ENCODE measurements around the gene MARK4. TPM values are rescaled to one million over a fixed set of nuclear protein-coding genes. Genes with fewer than 3 reads are reported as not detected.

Gene MARK4
- total and polyA plus RNA-seq, 12 donors, result 13.8 to 45.3 (median 32.0) TPM

DNA sequence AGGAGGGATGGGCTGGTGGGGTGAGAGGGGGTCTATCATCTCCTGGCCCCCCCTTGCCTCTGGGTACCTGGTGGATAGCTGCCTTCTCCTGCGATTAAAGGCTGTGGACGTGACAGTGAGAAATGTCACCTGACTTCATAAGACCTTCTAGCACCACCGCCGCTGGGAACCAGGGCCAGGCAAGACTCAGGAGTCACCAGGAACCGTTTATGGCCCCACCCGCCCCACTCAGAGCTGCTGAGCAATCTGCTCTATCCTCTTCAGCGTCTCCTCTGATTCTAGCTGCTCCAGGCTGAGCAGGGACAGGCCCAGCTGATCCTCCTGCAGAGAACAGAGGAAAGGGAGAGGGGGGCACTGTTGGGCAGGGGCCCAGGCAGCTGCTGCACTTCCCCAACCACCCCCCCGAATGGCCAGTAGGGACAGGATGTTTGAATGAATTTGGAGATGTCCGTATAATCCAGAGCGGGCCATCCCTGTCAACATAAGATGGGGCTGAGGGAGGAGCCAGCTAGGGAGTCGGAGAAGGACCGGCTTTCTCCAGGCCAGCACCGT lies 100.4 kb downstream of the MARK4 start:
- intact Hi-C loops (cut with DNase I), result no loop called here
- H3K4me3 ChIP-seq, result no peak overlapping the region
- no peaks in the 10 kb centered on the region for H3K9me3 ChIP-seq
- H3K27ac ChIP-seq, result no peak overlapping the region
- DNase-seq (no peak), ATAC-seq (no peak)
- 76 to 77% methylated on average over 13 of the region's 13 CpGs for WGBS, 2 donors
- TF ChIP-seq, protein P1, sequence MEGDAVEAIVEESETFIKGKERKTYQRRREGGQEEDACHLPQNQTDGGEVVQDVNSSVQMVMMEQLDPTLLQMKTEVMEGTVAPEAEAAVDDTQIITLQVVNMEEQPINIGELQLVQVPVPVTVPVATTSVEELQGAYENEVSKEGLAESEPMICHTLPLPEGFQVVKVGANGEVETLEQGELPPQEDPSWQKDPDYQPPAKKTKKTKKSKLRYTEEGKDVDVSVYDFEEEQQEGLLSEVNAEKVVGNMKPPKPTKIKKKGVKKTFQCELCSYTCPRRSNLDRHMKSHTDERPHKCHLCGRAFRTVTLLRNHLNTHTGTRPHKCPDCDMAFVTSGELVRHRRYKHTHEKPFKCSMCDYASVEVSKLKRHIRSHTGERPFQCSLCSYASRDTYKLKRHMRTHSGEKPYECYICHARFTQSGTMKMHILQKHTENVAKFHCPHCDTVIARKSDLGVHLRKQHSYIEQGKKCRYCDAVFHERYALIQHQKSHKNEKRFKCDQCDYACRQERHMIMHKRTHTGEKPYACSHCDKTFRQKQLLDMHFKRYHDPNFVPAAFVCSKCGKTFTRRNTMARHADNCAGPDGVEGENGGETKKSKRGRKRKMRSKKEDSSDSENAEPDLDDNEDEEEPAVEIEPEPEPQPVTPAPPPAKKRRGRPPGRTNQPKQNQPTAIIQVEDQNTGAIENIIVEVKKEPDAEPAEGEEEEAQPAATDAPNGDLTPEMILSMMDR (IDR thresholded peaks at IDR 0.05), result no peak
- H3K27me3 ChIP-seq, result peaks cover 0 to 15% (median 11%) of the 10 kb centered on the region in 7 donors
- H3K4me1 ChIP-seq, result no peaks in the 10 kb centered on the region
- H3K36me3 ChIP-seq, result peaks cover 0 to 55% (median 4%) of the 10 kb centered on the region in 9 donors

DNA sequence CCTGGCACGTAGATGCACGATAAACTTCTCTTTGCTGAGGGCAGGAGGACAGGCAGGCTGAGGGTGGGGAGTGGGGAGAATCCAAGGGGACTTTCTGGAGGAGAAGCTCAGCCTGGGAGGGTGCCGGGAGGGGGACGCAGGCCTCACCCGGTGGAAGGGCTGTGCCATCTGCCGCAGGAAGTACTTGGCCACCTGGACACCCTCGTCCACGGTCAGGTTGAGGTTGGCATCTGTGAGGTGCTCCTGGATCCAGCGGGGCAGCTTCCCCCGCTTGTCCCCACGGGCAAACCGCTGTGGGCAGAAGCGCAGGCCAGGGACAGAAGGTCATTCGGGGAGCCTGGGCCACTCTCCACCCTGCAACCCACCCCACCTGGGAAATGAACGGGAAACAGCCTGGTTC lies 101.0 kb downstream of the MARK4 start:
- Histone ChIP-seq H3K4me3 (no peak overlapping the region), H3K27me3 (peaks cover 0 to 12% (median 8%) of the 10 kb centered on the region in 7 donors), H3K9me3 (no peaks in the 10 kb centered on the region), H3K36me3 (peaks cover 0 to 61% (median 8%) of the 10 kb centered on the region in 9 donors), H3K27ac (no peak overlapping the region), H3K4me1 (no peaks in the 10 kb centered on the region)
- DNase-seq, result no peak
- intact Hi-C loops (cut with DNase I), result no loop called here
- 90% methylated on average over 15 of the region's 15 CpGs for WGBS, 2 donors
- TF ChIP-seq, protein P1 (IDR thresholded peaks at IDR 0.05), result no peak
- ATAC-seq, result no peak

DNA sequence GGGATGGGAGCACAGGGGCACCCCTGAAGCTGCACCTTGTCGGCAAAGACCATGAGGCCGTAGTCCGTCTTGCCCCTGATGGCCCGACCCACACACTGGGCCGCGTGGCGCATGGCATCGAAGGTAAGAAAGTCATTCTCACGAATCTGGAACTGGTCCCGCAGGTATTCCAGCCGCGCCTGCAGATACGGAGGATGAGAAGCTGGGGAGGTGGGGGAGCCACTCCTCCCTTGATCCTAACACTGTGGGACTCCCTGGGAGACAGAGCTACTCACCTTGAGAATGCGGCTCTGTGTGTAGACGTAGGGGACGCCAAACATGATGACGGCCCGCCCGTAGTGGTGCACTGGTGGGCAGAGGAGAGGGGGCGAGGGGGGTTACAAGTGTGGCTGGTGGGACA lies 101.4 kb downstream of the MARK4 start:
- no peak for ATAC-seq
- Histone ChIP-seq H3K27ac (no peak overlapping the region), H3K4me1 (no peaks in the 10 kb centered on the region), H3K9me3 (no peaks in the 10 kb centered on the region), H3K27me3 (peaks cover 0 to 8% (median 6%) of the 10 kb centered on the region in 7 donors), H3K4me3 (no peak overlapping the region), H3K36me3 (peaks cover 0 to 65% (median 8%) of the 10 kb centered on the region in 9 donors)
- TF ChIP-seq, protein P1 (IDR thresholded peaks at IDR 0.05), result no peak
- 94 to 95% methylated on average over 20 of the region's 20 CpGs for WGBS, 2 donors
- DNase-seq, result no peak
- intact Hi-C loops (cut with DNase I), result no loop called here

DNA sequence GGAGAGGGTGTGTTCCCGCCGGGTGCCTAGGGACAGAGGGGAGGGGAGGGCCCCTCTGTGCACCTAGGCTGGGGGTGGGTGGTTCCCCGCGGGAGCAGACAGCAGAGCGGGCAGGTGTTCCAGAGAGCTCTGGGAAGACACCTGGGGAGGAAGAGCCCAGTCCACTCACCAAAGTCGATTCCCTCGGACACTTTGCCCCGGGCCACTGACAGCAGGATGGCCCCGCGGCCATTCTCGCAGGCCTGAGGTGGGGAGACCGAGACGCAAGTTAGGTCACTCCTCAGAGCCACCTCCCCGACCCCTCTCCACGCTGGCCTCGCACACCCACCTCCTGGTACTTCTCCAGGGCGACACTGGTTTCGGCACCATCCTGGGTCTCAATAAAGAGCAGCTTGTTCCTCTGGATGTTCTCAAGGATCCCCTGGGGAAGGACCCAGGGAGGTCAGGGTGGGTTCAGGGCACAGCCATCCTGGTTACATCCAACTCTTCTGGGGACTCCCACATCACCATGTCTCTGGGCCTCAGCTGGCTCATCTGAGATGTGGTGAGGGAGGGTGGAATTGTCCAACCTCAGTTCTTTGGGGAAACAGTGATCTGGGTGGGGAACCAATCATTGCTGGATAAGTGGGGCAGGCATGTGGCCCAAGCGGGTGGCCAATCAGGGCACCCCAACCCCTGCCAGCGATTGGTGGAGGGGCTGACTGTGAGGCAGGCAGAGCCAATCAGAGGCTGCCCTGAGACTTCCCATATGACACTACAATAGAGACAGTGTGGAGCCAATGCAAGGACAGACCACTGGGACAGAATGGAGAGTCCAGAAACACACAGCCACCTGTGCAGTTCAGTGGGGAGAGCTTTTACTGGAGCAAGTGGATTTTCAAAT lies 102.1 kb downstream of the MARK4 start:
- Histone ChIP-seq H3K27ac (no peak overlapping the region), H3K9me3 (no peaks in the 10 kb centered on the region), H3K4me3 (no peak overlapping the region), H3K4me1 (no peaks in the 10 kb centered on the region), H3K27me3 (peaks cover 0 to 1% (median 0%) of the 10 kb centered on the region in 7 donors), H3K36me3 (peaks cover 0 to 70% (median 8%) of the 10 kb centered on the region in 9 donors)
- 91 to 93% methylated on average over 20 of the region's 20 CpGs for WGBS, 2 donors
- DNase-seq (no peak), ATAC-seq (no peak)
- intact Hi-C loops (cut with DNase I), result no loop called here
- TF ChIP-seq, protein P1 (IDR thresholded peaks at IDR 0.05), result no peak
